NT2/D1 (cell line): ENCODE data around the gene PCDHGB7.

Experiments
- DNase-seq: peaks from one replicate; pipeline ENCODE4 v3.0.0-alpha.2; 2011; ENCODE audit warnings: low read depth, low spot score
- H3K27me3 ChIP-seq: 2 replicates; pipeline ENCODE4 v1.6.0; 2011; ENCODE audit warnings: mild to moderate bottlenecking; ENCODE audit not compliant: insufficient read length, insufficient read depth
- H3K36me3 ChIP-seq: 2 replicates; pipeline ENCODE4 v1.6.1; 2011; ENCODE audit warnings: mild to moderate bottlenecking, low read length, mixed read lengths; ENCODE audit not compliant: insufficient read depth, insufficient read length
- H3K4me1 ChIP-seq: 2 replicates; pipeline ENCODE4 v1.5.1; 2011; ENCODE audit not compliant: insufficient read depth, insufficient read length
- H3K4me3 ChIP-seq: 2 replicates; pipeline ENCODE4 v1.5.1; 2011; ENCODE audit warnings: low read depth; ENCODE audit not compliant: insufficient read length
- H3K9ac ChIP-seq: 2 replicates; pipeline ENCODE4 v1.6.0; 2011; ENCODE audit warnings: low read depth; ENCODE audit not compliant: insufficient read length
- H3K9me3 ChIP-seq: 2 replicates; pipeline ENCODE4 v1.5.1; 2011; ENCODE audit warnings: mild to moderate bottlenecking, low read length; ENCODE audit not compliant: insufficient read depth
- SUZ12 ChIP-seq: IDR thresholded peaks from 2 replicates; pipeline ENCODE4 v1.6.1; 2011; ENCODE audit not compliant: insufficient read length, insufficient read depth; ENCODE audit errors: extremely low read depth
- YY1 ChIP-seq: IDR thresholded peaks from 2 replicates; pipeline ENCODE4 v1.6.1; 2011; ENCODE audit not compliant: insufficient read length, insufficient read depth
- ZNF274 ChIP-seq: IDR thresholded peaks from 2 replicates; pipeline ENCODE4 v1.6.1; 2011; ENCODE audit warnings: mild to moderate bottlenecking, low read depth, low read length

The PCDHGB7 gene

DNA sequence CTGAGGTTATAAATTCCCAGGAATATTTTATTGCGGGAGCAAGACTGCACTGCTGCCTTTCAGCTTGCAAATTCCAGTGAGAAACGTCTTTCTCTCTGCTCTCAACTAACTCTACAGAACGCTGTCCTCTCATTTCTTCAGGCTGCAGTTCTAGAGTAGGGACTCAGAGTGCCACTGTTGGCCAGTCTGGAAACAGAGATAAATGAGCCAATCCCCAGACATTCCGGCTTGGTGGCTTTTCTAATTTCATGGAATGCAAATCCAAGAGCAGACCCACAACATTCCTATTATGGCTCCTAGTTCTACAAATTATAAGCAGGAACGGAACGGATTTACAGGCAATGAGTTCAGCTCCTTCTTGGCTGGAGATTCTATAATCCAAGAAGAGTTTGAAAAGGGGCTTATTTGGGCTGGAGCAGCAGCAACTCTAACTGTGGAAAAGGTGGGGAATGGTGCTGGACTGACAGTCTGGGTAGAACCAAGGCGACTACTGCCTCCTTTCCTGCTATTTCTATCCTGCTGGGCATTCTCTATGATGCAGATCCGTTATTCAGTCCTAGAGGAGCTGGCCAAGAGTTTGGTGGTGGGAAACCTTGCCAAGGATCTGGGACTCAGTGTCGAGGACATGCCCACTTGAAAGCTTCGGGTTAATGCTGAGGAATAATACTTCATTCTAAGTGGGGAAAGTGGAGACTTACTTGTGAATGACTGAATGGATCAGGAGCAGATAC lies 22.1 kb downstream of the PCDHGB7 start:
- H3K4me3 ChIP-seq, result no peak overlapping the region
- TF ChIP-seq SUZ12 (no peak), YY1 (no peak), ZNF274 (no peak)
- H3K36me3 ChIP-seq, result no peaks in the 10 kb centered on the region
- no peak for DNase-seq
- H3K4me1 ChIP-seq, result no peaks in the 10 kb centered on the region
- H3K9ac ChIP-seq, result no peak overlapping the region
- H3K27me3 ChIP-seq, result no peaks in the 10 kb centered on the region
- peaks cover 6% of the 10 kb centered on the region for H3K9me3 ChIP-seq

- no peak overlapping the region for H3K9ac ChIP-seq
- H3K36me3 ChIP-seq, result no peaks in the 10 kb centered on the region
- no peak for TF ChIP-seq SUZ12
- TF ChIP-seq YY1, result no peak
- no peak for TF ChIP-seq ZNF274
- no peak for DNase-seq
- H3K9me3 ChIP-seq, result peaks cover 6% of the 10 kb centered on the region
- H3K27me3 ChIP-seq, result no peaks in the 10 kb centered on the region
- no peaks in the 10 kb centered on the region for H3K4me1 ChIP-seq
- no peak overlapping the region for H3K4me3 ChIP-seq
Measured at GRCh38 chr5:141440341-141440740, 22.9 kb downstream of the PCDHGB7 start.

DNA sequence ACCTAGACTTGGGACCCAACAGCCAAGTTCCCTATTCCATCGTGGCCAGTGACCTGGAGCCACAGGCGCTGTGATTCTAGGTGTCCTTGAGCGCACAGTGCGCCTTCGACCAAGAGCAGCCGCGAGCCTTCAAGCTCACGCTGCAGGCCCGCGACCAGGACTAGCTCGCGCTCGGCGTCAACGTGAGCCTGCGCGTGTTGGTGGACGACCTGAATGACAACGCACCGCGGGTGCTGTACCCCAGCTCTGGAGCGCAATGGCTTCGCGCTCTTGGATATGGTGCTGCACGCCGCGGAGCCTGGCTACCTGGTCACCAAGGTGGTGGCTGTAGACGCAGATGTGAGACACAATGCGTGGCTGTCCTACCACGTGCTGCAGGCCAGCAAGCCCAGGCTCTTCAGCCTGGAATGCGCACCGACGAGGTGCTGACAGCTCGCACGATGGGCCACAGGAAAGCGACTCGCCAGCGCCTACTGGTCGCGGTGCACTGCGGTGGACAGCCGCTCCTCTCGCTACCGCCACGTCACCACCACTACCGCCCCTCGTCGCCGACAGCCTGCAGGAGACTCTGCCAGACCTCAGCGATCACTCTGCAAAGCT lies 24.2 kb downstream of the PCDHGB7 start:
- H3K4me1 ChIP-seq, result no peaks in the 10 kb centered on the region
- no peak for DNase-seq
- no peaks in the 10 kb centered on the region for H3K27me3 ChIP-seq
- no peaks in the 10 kb centered on the region for H3K36me3 ChIP-seq
- peaks cover 6% of the 10 kb centered on the region for H3K9me3 ChIP-seq
- H3K9ac ChIP-seq, result no peak overlapping the region
- no peak for TF ChIP-seq ZNF274
- no peak for TF ChIP-seq YY1
- TF ChIP-seq SUZ12, result no peak
- no peak overlapping the region for H3K4me3 ChIP-seq

GRCh38 chr5:141465351-141465750 lies 47.9 kb downstream of the PCDHGB7 start:
- no peak overlapping the region for H3K9ac ChIP-seq
- no peaks in the 10 kb centered on the region for H3K4me1 ChIP-seq
- TF ChIP-seq YY1, result no peak
- TF ChIP-seq ZNF274, result no peak
- no peak for TF ChIP-seq SUZ12
- DNase-seq, result no peak
- no peaks in the 10 kb centered on the region for H3K27me3 ChIP-seq
- H3K9me3 ChIP-seq, result no peaks in the 10 kb centered on the region
- no peak overlapping the region for H3K4me3 ChIP-seq
- H3K36me3 ChIP-seq, result no peaks in the 10 kb centered on the region
